Stimulated activated CD4-positive, alpha-beta T cell treated with anti-CD3 and anti-CD28 coated beads, TNF-alpha, amount 100 ng/mL, for 1 hour (primary cell): ENCODE measurements around the gene PRKAB2.
"Not testable (repeated sequence)": the region's sequence is repeated elsewhere in the genome, so short reads cannot be mapped to it uniquely, and the experiment has no call there.

Experiments
- DNase-seq, 3 donors: peaks; one replicate each; pipeline ENCODE4 v3.0.0-alpha.2; 2020; ENCODE audit warnings: low read depth in 3 of 3, low spot score in 1 of 3

Gene PRKAB2

GRCh38 chr1:147111381-147112130 is 60.7 kb downstream of the PRKAB2 start:
- DNase-seq, result no peak

- no peak for DNase-seq
Measured at GRCh38 chr1:147110872-147111271, 61.4 kb downstream of the PRKAB2 start.

GRCh38 chr1:147110434-147110833 is 61.8 kb downstream of the PRKAB2 start:
- DNase-seq, result no peak

GRCh38 chr1:147109762-147110161 is 62.5 kb downstream of the PRKAB2 start:
- no peak for DNase-seq

GRCh38 chr1:147109041-147109440 is 63.2 kb downstream of the PRKAB2 start:
- DNase-seq, result no peak

- DNase-seq, result not testable (repeated sequence)
Measured at GRCh38 chr1:147106407-147106881, 65.8 kb downstream of the PRKAB2 start.

- DNase-seq, result no peak
Measured at GRCh38 chr1:147105909-147106308, 66.4 kb downstream of the PRKAB2 start.
